OCI-M1 (cell line): ENCODE data around the gene GHITM.
"Not testable (repeated sequence)": the region's sequence is repeated elsewhere in the genome, so short reads cannot be mapped to it uniquely, and the experiment has no call there.

Experiments used
- DNase-seq: peaks from one replicate; lab custom pipeline; 2025; lab: John Stamatoyannopoulos, UW

The GHITM gene

DNA sequence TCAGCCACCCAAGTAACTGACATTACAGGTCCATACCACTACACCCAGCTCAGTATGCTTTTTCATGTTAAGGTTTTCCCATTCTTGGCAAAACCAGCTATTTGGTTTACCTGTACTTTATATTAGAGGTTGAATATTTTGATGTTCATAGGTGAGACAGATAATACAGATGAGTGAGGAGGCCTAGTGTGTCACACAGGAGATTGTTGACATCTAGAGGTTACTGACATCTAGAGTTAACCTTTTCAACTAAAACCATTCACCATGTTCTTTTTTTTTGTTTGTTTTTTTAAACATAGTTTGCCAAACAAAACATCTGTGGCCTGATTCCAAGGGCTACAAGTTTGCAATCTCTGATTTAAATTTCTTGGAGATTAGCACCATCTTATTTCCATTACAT is 8.0 kb downstream of the GHITM start:
- no peak for DNase-seq

- peak; percentile 63 for DNase-seq
Observed at GRCh38 chr10:84148006-84148597, 8.8 kb downstream of the GHITM start.

DNA sequence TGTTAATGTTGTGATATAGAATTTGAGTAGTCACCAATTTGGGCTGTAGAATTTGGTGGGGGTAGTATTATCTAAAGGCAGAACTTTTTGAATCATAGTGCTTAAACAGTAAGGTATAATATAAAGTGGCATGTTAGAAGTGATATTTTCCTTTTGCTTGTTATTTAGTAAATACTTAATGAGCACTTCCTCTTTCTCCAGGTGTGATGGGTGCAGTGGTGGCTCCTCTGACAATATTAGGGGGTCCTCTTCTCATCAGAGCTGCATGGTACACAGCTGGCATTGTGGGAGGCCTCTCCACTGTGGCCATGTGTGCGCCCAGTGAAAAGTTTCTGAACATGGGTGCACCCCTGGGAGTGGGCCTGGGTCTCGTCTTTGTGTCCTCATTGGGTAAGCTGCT is 10.5 kb downstream of the GHITM start:
- DNase-seq: no peak

- DNase-seq: no peak
Observed at GRCh38 chr10:84152769-84153168, 13.5 kb downstream of the GHITM start.

GRCh38 chr10:84155521-84155920 is 16.2 kb downstream of the GHITM start:
- no peak for DNase-seq

DNA sequence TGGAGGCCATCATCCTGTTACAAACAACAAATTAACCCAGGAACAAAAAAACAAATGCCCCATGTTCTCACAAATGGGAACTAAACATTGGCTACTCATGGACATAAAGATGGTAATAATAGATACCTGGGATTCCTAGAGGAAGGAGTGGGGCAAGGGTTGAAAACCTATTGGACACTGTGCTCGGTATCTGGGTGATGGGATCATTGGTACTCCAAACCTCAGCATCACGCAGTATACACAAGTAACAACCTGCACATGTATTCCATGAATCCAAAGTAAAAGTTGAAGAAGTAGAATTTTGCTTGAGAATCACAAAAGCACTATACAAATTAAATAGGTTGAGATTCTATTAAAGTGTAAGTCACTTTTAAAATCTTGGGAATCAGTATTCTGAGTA is 16.7 kb downstream of the GHITM start:
- DNase-seq: no peak

GRCh38 chr10:84156768-84157167 is 17.5 kb downstream of the GHITM start:
- DNase-seq: peak; percentile 11

DNA sequence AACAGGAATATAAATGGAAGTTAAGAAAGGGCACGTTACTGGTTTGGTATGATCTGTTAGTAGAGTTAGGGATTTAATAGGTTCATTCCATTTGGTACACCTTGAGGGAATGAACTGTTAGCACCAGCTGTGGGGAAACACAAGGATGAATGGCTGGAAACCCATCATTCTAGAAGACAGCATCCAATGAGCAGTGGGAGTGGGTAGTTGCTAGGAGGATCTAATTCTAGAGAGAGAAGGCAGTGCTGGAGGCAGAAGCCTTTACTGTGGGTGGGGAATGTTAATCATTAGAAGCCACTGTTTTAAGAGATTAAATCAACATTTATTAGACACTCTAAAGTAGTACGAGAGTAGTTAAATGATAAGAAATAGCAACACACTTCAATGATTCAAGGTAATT is 18.8 kb downstream of the GHITM start:
- no peak for DNase-seq

GRCh38 chr10:84158550-84158949 is 19.2 kb downstream of the GHITM start:
- DNase-seq: peak; percentile 23

- DNase-seq: peak; percentile 9
Observed at GRCh38 chr10:84159076-84159685, 19.9 kb downstream of the GHITM start.

- no peak for DNase-seq
Observed at GRCh38 chr10:84160663-84161362, 21.5 kb downstream of the GHITM start.

- no peak for DNase-seq
Observed at GRCh38 chr10:84163996-84164395, 24.7 kb downstream of the GHITM start.

GRCh38 chr10:84164442-84164841 is 25.1 kb downstream of the GHITM start:
- no peak for DNase-seq

DNA sequence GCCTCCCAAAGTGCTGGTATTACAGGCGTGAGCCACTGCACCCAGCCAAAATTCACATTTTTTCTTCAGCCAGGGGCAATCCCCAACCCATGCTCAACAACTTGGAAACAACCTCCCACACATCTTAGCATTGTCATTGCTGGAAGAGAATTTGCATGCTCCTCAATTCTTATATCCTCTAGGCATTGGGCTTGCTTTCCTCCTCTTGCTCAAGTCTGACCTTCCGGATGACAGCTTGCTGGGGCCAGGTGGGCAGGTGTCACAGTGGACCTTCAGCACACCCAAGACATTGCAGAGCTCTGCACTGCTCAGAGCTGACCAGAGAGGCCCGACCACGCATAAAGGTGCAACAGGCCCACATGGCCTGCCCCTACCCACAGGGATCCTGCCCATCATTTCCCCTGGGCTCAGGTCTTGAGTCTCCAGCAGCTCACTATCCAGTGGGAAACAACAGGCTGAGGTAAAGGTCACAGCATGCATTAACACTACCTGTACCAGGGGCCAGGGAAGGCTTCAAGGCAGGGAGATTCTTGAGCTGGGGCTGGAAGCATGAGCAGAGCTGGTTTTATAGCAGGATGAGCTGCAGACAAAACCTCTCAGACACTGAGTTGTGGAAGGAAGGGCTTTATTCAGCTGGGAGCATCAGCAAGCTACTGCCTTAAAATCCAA is 27.4 kb downstream of the GHITM start:
- DNase-seq: no peak

- DNase-seq: not testable (repeated sequence)
Observed at GRCh38 chr10:84167289-84167653, 28.0 kb downstream of the GHITM start.

GRCh38 chr10:84168382-84168781 is 29.1 kb downstream of the GHITM start:
- DNase-seq: not testable (repeated sequence)

DNA sequence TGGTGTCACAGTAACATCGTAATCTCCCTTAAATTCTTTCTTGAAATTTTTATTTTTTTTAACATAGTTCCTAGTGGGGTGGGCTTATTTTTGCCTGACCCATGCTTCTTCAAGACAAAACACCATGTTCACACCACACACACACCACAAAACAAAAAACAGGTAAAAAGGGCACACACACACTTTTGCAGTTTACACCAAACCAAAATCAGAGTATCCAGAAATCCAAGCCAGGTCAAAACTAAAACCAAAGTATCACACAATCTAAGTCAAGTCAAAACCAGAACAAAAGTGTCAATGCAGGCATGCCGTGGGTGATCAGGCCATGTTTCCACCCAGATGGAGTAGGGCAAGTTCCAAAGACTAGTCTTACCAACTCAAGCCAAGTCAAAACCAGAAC is 31.9 kb downstream of the GHITM start:
- DNase-seq: not testable (repeated sequence)

DNA sequence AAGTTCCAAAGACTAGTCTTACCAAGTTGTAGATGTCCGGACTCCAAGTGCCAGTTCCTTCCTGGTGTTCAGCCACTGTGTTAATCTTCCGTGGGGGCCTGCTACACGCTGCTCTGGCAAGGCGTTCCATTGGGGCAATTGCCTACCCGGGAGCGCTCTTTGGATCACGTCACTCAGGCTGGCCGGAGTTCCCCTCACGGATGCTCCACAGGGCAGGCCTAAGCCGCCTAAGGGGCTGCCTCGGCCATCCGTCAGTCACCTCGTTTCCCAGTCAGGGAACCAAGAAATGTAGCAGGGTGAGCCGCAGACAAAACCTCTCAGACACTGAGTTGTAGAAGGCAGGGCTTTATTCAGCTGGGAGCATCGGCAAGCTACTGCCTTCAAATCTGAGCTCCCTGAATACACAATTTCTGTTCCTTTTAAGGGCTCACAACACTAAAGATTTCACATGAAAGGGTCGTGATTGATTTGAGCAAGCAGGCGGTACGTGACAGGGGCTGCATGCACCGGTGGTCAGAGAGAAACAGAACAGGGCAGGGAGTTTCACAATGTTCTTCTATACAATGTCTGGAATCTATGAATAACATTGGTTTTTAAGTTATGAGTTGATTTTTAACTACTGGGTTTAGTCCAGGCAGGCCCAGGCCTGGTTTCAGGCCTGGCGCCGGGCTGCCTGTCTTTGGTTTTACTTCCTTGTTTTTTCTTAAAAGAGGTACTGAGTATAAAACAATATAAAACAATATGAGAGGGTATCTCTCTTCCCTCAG is 32.6 kb downstream of the GHITM start:
- DNase-seq: not testable (repeated sequence)

- DNase-seq: no peak
Observed at GRCh38 chr10:84172467-84173356, 33.4 kb downstream of the GHITM start.

GRCh38 chr10:84173501-84173929 is 34.2 kb downstream of the GHITM start, which contains the start of gene GPR15LG:
GPR15LG (plus strand) TSS chr10:84173801; CDS start chr10:84173852, 51 bp downstream.
- no peak for DNase-seq

- DNase-seq: no peak
Observed at GRCh38 chr10:84175436-84175835, 36.1 kb downstream of the GHITM start.
